Measurements from ENCODE around the gene MMEL1. TPM values are rescaled to one million over a fixed set of nuclear protein-coding genes. Genes with fewer than 3 reads are reported as not detected.
"Not testable (repeated sequence)": the region's sequence is repeated elsewhere in the genome, so short reads cannot be mapped to it uniquely, and the experiment has no call there.

Gene MMEL1
- total and polyA plus RNA-seq, 2 donors (not counting 1 experiment from before 2014, with no cell fraction given): not detected

DNA sequence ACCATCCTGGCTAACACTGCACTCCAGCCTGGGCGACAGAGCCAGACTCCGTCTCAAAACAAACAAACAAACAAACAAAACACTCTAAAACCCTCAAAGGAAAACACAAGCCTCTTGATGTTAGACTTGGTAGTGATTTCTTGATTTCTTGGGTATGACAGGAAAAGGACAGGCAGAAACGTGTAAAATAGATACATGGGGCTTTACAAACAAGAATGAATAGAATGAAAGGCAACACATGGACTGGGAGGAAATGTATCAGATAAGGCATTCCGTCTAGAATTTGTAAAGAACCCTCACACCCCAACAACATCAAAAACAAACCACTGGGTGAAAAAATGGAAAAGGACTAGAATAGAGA lies 54.1 kb downstream of the MMEL1 start:
- Mint-ChIP-seq H3K4me3 (peak overlapping the region; percentile 83), H3K27me3 (no peaks in the 10 kb centered on the region), H3K4me1 (peaks cover 72% of the 10 kb centered on the region), H3K27ac (peak overlapping the region; percentile 98), H3K9me3 (ENCODE audit: insufficient read depth) (peaks cover 9% of the 10 kb centered on the region)
- ChIA-PET CTCF (interaction anchor here (2.3 to 6.1 kb wide), 3 partner anchors 18 to 31 kb away, joined by 9 to 33 read pairs (median 15); partner anchors contain the start of gene TNFRSF14), POLR2A (interaction anchor here (0.9 to 3.7 kb wide), 6 partner anchors 7 to 53 kb away, joined by 3 to 38 read pairs (median 23); partner anchors contain the start of genes PANK4, PRXL2B and TNFRSF14)
- intact Hi-C loops (cut with micrococcal nuclease): loop anchor here (1.0 kb wide), 3 partner anchors 8 to 187 kb away; partner anchors contain the start of genes MORN1, PRXL2B and RER1
- H3K9ac ChIP-seq (ENCODE audit: low read length): peak overlapping the region; percentile 75
- H3K36me3 ChIP-seq (replicated peaks in 1 of 2; ENCODE audit: control extremely low read depth in 1 of 2, control insufficient read depth in 1 of 2, extremely low read depth in 1 of 2, insufficient read depth in 2 of 2, low read length in 1 of 2): peaks cover 0 to 3% of the 10 kb centered on the region in 2 experiments
- peak overlapping the region; percentile 73 for H3K4me2 ChIP-seq (replicated peaks; ENCODE audit: low read depth, low read length, poor library complexity, severe bottlenecking)
- TF ChIP-seq, protein P1, sequence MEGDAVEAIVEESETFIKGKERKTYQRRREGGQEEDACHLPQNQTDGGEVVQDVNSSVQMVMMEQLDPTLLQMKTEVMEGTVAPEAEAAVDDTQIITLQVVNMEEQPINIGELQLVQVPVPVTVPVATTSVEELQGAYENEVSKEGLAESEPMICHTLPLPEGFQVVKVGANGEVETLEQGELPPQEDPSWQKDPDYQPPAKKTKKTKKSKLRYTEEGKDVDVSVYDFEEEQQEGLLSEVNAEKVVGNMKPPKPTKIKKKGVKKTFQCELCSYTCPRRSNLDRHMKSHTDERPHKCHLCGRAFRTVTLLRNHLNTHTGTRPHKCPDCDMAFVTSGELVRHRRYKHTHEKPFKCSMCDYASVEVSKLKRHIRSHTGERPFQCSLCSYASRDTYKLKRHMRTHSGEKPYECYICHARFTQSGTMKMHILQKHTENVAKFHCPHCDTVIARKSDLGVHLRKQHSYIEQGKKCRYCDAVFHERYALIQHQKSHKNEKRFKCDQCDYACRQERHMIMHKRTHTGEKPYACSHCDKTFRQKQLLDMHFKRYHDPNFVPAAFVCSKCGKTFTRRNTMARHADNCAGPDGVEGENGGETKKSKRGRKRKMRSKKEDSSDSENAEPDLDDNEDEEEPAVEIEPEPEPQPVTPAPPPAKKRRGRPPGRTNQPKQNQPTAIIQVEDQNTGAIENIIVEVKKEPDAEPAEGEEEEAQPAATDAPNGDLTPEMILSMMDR (IDR thresholded peaks at IDR 0.05): no peak
- no peak for TF ChIP-seq EZH2 (IDR thresholded peaks at IDR 0.05; ENCODE audit: borderline replicate concordance, insufficient read depth, low read depth, low read length, poor library complexity, severe bottlenecking)
- peak overlapping the region; percentile 19 for H2AFZ ChIP-seq (ENCODE audit: insufficient read depth, low read depth, low read length, poor library complexity, severe bottlenecking)
- DNase-seq: peak; percentile 53
- H3K4me1 ChIP-seq (ENCODE audit: control insufficient read depth in 2 of 2, insufficient read depth in 2 of 2, low read length in 2 of 2): peaks cover 64 to 86% of the 10 kb centered on the region in 2 donors
- H3K79me2 ChIP-seq (ENCODE audit: control insufficient read depth, insufficient read depth, low read length): peaks cover 4% of the 10 kb centered on the region
- ATAC-seq (ENCODE audit: low read depth): no peak
- no CpG with 5 or more reads among the region's 4 CpGs for whole genome bisulfite sequencing (ENCODE audit: insufficient coverage)
- no peaks in the 10 kb centered on the region for H3K27me3 ChIP-seq (replicated peaks in 1 of 4; ENCODE audit: control extremely low read depth in 1 of 4, control insufficient read depth in 3 of 4, insufficient read depth in 4 of 4, low read length in 3 of 4)
- peak overlapping the region; percentile 94 to 100 for H3K27ac ChIP-seq (ENCODE audit: low read length in 2 of 2)
- H4K20me1 ChIP-seq (ENCODE audit: control insufficient read depth, insufficient read depth, low read length, poor library complexity, severe bottlenecking): no peaks in the 10 kb centered on the region
- peaks cover 0 to 19% (median 3%) of the 10 kb centered on the region in 3 donors for H3K9me3 ChIP-seq (ENCODE audit: control extremely low read depth in 1 of 3, control insufficient read depth in 2 of 3, insufficient read depth in 1 of 3, low read length in 2 of 3)
- H3K4me3 ChIP-seq (ENCODE audit: control extremely low read depth in 1 of 5, extremely low read depth in 1 of 5, insufficient read depth in 1 of 5, low read depth in 2 of 5, low read length in 4 of 5): peak overlapping the region in 4 of 5 experiments; percentile 47 to 70 (median 54)

DNA sequence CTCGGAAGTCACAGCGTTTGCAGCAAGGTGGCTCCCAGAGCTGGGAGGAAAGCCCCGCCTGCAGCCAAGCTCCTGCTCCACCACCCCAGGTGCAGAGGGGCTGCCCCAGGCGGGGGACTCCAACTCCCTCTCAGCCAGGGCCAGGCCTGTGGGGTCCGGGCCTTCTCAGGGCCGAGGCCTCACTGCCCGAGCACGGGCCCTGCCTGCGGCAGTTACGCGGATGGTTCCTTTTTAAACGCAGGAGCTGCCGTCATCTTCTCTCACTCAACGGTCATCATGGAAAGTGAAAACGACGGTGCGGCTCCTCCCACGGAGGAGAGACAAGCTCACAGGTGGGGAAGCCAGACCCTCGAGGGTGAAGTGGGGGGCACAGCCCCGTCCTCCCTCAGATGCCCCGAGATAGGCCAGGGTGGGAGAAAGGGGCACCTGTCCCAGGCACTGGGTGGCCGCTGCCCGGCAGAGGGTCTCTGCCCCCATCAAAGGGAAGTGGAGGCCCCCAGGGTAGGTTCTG lies 55.2 kb downstream of the MMEL1 start:
- H3K27ac ChIP-seq (ENCODE audit: low read length in 2 of 2): peak overlapping the region; percentile 94 to 100
- POLR2A ChIA-PET: interaction anchor here (0.8 to 3.7 kb wide), 7 partner anchors 8 to 277 kb away, joined by 3 to 38 read pairs (median 13); partner anchors contain the start of genes PANK4, PRXL2B and TNFRSF14
- peak overlapping the region; percentile 75 for H3K9ac ChIP-seq (ENCODE audit: low read length)
- H4K20me1 ChIP-seq (ENCODE audit: control insufficient read depth, insufficient read depth, low read length, poor library complexity, severe bottlenecking); H3K27me3 Mint-ChIP-seq; H3K27me3 ChIP-seq (replicated peaks in 1 of 4; ENCODE audit: control extremely low read depth in 1 of 4, control insufficient read depth in 3 of 4, insufficient read depth in 4 of 4, low read length in 3 of 4); H3K36me3 ChIP-seq (replicated peaks in 1 of 2; ENCODE audit: control extremely low read depth in 1 of 2, control insufficient read depth in 1 of 2, extremely low read depth in 1 of 2, insufficient read depth in 2 of 2, low read length in 1 of 2); H3K79me2 ChIP-seq (ENCODE audit: control insufficient read depth, insufficient read depth, low read length): not testable (repeated sequence)
- WGBS (ENCODE audit: insufficient coverage): 26% methylated on average over 12 of the region's 23 CpGs
- peaks cover 72% of the 10 kb centered on the region for H3K4me1 Mint-ChIP-seq
- peaks cover 59 to 75% of the 10 kb centered on the region in 2 donors for H3K4me1 ChIP-seq (ENCODE audit: control insufficient read depth in 2 of 2, insufficient read depth in 2 of 2, low read length in 2 of 2)
- DNase-seq (peak; percentile 87), ATAC-seq (ENCODE audit: low read depth) (peak; percentile 40)
- H3K9me3 ChIP-seq (ENCODE audit: control extremely low read depth in 1 of 3, control insufficient read depth in 2 of 3, insufficient read depth in 1 of 3, low read length in 2 of 3): peaks cover 0 to 25% (median 3%) of the 10 kb centered on the region in 3 donors
- peak overlapping the region; percentile 98 for H3K27ac Mint-ChIP-seq
- H3K9me3 Mint-ChIP-seq (ENCODE audit: insufficient read depth): peaks cover 12% of the 10 kb centered on the region
- peak overlapping the region; percentile 73 for H3K4me2 ChIP-seq (replicated peaks; ENCODE audit: low read depth, low read length, poor library complexity, severe bottlenecking)
- H3K4me3 Mint-ChIP-seq: peak overlapping the region; percentile 83
- intact Hi-C loops (cut with micrococcal nuclease): loop anchor here (1.0 kb wide), 3 partner anchors 9 to 186 kb away; partner anchors contain the start of genes MORN1, PRXL2B and RER1
- CTCF ChIA-PET: interaction anchor here (0.7 to 6.1 kb wide), 6 partner anchors 8 to 32 kb away, joined by 3 to 33 read pairs (median 12); partner anchors contain the start of genes PRXL2B and TNFRSF14
- peak overlapping the region in 4 of 5 experiments; percentile 47 to 70 (median 54) for H3K4me3 ChIP-seq (ENCODE audit: control extremely low read depth in 1 of 5, extremely low read depth in 1 of 5, insufficient read depth in 1 of 5, low read depth in 2 of 5, low read length in 4 of 5)
- H2AFZ ChIP-seq (ENCODE audit: insufficient read depth, low read depth, low read length, poor library complexity, severe bottlenecking): peak overlapping the region; percentile 19

All from B cell (primary cell).